Peyer's patch (tissue), 4 donors: ENCODE results near the gene ZCCHC17. TPM values are rescaled to one million over a fixed set of nuclear protein-coding genes. Genes with fewer than 3 reads are reported as not detected.

Experiments used
- DNase-seq, 3 donors: peaks; one replicate each; pipeline ENCODE4 v3.0.0-alpha.2; 2017 to 2019
- H3K27ac ChIP-seq, 4 donors: fragments of 200-600 bp; sonication (generic); one replicate each; pipeline ENCODE4 v1.5.1; 2016 to 2019
- H3K27me3 ChIP-seq, 2 donors: fragments of 200-600 bp; sonication (generic); one replicate each; pipeline ENCODE4 v1.5.1; 2019
- H3K36me3 ChIP-seq, 3 donors: fragments of 200-600 bp; sonication (generic); one replicate each; pipeline ENCODE4 v1.5.1; 2016 to 2019
- H3K4me1 ChIP-seq, 4 donors: fragments of 200-600 bp; sonication (generic); one replicate each; pipeline ENCODE4 v1.5.1; 2016 to 2019
- H3K4me3 ChIP-seq, 4 donors: fragments of 200-600 bp; sonication (generic); 1 replicate in 3 of 4; 2 replicates in 1 of 4; pipeline ENCODE4 v1.5.1; 2016 to 2019; ENCODE audit warnings: mild to moderate bottlenecking in 1 of 4
- H3K9me3 ChIP-seq, 4 donors: fragments of 200-600 bp; sonication (generic); one replicate each; pipeline ENCODE4 v1.5.1; 2016 to 2019; ENCODE audit warnings: mild to moderate bottlenecking in 1 of 4
- POLR2A ChIP-seq, 2 donors: fragments of 450-650 bp; IDR thresholded peaks; one replicate each; pipeline ENCODE4 v1.5.1; 2017; ENCODE audit warnings: antibody characterized with exemption in 2 of 2, mild to moderate bottlenecking in 2 of 2, moderate library complexity in 2 of 2
- total RNA-seq, 4 donors: library from RNA; depleted of rRNA; stranded (reverse); fragments of >200 nt; gene quantifications; one replicate each; pipeline ENCODE4 v1.1.0, GENCODE V29; 2016
- TF ChIP-seq, protein P1 (sequence below), 6 experiments: fragments of 450-650 bp in 4 of 6; fragments of 200-600 bp in 2 of 6; sonication (generic) in 1 of 6; IDR thresholded peaks; one replicate each; pipeline ENCODE4 v1.5.1; 2017 to 2019; ENCODE audit warnings: antibody characterized with exemption in 6 of 6, mild to moderate bottlenecking in 3 of 6, moderate library complexity in 1 of 6

Gene ZCCHC17
- total RNA-seq, 4 donors from 2014 or later = 5.4 to 9.8 (median 8.1) TPM

DNA sequence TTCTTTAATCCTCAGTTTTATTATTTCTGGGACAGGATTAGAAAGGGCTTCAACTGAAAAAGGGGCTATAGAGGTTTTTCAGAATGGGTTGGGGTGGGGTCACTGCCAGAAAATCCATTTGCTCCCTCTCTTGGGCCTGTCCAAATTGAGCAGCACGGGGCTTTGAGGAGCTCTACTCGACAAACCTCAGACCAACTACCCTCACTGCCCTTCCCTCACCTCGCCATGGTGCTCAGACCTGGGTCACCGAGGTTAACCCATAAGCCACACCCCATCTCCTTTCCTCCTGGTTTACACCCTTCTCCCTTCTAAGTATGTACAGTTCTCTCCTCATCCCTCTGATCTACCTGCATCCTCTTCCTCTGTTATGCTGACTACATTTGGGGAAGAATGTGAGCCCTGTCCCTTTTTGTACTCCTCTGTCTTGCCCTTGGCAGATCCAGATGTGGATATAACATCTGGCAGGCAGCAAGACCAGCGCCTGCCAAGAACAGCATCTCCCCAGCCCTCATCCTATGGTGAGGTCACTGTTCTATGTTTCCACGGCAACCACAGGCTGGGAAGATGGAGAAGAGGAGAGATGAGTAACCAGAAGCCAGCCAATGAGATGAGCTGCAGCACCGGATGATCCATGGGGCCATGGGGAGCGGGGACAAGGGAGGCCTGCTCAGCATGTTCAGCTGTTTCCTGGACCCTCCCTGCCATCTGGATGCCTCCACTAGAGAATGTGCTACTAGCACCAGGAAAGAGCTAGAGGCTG is 79.7 kb downstream of the ZCCHC17 start:
- Histone ChIP-seq H3K27ac (no peak overlapping the region), H3K36me3 (no peaks in the 10 kb centered on the region), H3K4me1 (peaks cover 6 to 34% (median 12%) of the 10 kb centered on the region in 4 donors), H3K4me3 (no peak overlapping the region), H3K27me3 (no peaks in the 10 kb centered on the region), H3K9me3 (no peaks in the 10 kb centered on the region)
- TF ChIP-seq POLR2A (IDR thresholded peaks at IDR 0.05) = no peak
- TF ChIP-seq, protein P1, sequence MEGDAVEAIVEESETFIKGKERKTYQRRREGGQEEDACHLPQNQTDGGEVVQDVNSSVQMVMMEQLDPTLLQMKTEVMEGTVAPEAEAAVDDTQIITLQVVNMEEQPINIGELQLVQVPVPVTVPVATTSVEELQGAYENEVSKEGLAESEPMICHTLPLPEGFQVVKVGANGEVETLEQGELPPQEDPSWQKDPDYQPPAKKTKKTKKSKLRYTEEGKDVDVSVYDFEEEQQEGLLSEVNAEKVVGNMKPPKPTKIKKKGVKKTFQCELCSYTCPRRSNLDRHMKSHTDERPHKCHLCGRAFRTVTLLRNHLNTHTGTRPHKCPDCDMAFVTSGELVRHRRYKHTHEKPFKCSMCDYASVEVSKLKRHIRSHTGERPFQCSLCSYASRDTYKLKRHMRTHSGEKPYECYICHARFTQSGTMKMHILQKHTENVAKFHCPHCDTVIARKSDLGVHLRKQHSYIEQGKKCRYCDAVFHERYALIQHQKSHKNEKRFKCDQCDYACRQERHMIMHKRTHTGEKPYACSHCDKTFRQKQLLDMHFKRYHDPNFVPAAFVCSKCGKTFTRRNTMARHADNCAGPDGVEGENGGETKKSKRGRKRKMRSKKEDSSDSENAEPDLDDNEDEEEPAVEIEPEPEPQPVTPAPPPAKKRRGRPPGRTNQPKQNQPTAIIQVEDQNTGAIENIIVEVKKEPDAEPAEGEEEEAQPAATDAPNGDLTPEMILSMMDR (IDR thresholded peaks at IDR 0.05) = no peak
- no peak for DNase-seq

DNA sequence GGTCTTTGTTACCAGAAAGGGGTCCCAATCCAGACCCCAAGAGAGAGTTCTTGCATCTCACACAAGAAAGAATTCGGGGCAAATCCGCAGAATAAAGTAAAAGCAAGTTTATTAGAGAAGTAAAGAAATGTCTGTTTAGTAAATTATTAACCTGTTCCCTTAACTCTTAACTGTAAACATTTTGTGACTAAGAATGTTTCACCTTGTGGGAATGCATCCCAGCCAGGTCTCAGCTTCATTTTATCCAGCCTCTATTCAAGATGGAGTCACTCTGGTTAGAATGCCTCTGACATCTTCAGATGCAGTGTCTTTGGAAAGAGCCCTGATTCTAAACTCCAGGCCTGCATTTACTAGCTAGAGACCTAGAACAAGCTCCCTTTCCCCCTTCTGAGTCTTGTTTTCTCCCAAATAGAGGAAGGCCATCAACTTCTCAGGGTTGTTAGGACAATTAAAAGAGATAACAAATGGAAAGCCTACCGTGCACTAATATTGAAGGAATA is 80.6 kb downstream of the ZCCHC17 start:
- no peaks in the 10 kb centered on the region for H3K9me3 ChIP-seq
- TF ChIP-seq, protein P1 (IDR thresholded peaks at IDR 0.05) = no peak
- no peak for TF ChIP-seq POLR2A (IDR thresholded peaks at IDR 0.05)
- H3K27ac ChIP-seq = no peak overlapping the region
- no peak overlapping the region for H3K4me3 ChIP-seq
- no peaks in the 10 kb centered on the region for H3K36me3 ChIP-seq
- no peak for DNase-seq
- no peaks in the 10 kb centered on the region for H3K27me3 ChIP-seq
- H3K4me1 ChIP-seq = peaks cover 6 to 25% (median 11%) of the 10 kb centered on the region in 4 donors

DNA sequence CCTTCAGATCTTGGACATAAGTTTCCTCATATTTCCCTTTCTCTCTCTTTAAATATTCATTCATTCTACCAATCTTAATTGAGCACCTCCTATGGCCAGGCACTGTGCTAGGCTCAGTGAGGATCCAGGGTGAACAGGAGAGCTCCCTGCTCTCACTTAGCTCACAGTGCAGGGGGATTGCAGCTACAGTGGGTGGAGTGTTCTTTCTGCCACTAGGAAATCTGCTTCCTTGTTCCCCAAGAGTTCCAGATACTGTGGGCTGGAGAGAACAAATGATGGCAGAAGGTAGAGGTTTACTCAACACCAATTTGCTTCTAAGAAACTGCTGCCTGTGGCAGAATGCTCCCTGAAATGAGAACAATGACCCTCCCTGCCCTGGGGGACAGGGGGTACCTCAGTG is 81.2 kb downstream of the ZCCHC17 start:
- peaks cover 4 to 19% (median 7%) of the 10 kb centered on the region in 4 donors for H3K4me1 ChIP-seq

DNA sequence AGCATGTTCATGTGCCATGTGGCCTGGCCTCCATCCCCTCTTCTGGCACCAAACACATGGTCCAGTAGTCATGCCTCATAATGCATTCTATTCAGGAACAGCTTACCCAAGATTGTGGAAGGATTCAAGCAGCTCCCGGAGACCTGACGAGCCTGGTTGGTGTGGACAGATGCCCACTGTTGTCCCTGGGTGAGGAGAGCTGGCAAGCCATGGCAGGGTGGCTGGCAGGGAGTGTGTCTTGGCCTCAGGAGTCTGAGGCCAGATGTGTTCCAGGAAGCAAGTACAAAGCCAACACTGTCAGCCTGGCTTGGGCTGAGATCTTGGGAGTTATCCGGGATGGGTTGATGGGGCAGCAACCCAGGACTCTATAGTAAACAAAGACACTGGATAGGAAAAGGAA is 83.3 kb downstream of the ZCCHC17 start:
- Histone ChIP-seq H3K27me3 (no peaks in the 10 kb centered on the region), H3K4me3 (no peak overlapping the region), H3K9me3 (no peaks in the 10 kb centered on the region), H3K27ac (no peak overlapping the region), H3K36me3 (no peaks in the 10 kb centered on the region), H3K4me1 (no peaks in the 10 kb centered on the region)
- TF ChIP-seq POLR2A (IDR thresholded peaks at IDR 0.05) = no peak
- TF ChIP-seq, protein P1 (IDR thresholded peaks at IDR 0.05) = no peak
- no peak for DNase-seq

More for the DNA sequence above, 81.2 kb downstream of the ZCCHC17 start:
- no peak for TF ChIP-seq POLR2A (IDR thresholded peaks at IDR 0.05)
- TF ChIP-seq, protein P1 (IDR thresholded peaks at IDR 0.05) = no peak
- H3K4me3 ChIP-seq = no peak overlapping the region
- H3K27ac ChIP-seq = no peak overlapping the region
- H3K9me3 ChIP-seq = no peaks in the 10 kb centered on the region
- no peaks in the 10 kb centered on the region for H3K27me3 ChIP-seq
- no peaks in the 10 kb centered on the region for H3K36me3 ChIP-seq
- DNase-seq = no peak

DNA sequence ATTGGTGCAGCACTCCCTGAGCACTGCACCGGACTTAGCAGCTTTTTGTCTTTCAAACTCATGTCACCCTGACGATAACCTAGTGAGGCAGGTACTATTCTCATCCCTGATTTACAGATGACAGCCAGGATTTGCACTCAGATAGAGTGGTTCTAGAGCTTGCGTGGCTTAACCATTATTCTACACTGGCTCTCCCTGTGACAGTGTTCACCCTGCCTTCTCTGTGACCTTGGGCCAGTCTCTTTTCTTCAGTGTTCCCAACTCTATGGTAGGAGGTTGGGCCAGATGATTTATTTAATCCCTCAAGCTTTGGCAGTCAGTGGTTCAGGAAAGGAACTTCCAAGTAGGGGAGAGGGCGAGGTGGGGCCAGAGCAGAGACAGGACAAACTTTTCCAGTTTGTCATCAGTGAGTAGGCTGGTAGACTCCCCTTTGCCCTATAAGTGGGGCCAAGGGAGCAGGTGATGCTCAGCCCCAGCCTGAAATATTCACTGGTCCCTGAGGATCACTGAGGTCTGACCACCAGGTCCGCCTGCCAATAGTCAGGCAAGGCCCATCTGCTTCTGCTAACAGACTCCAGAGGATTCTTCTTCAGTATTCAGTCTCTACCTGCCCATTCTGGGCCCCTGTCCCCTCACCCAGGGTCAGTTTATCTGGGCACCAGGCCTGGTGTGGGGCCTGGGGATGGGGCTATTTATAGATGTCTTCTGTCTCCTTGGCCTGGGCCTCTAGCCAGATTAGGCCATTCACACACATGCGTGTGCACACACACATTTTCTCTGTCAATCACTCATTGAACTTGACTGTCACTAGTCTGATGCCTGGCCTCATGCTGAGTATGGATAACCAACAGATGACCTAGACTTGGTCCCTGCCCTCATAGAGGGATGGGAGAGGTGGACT is 84.8 kb downstream of the ZCCHC17 start:
- no peak overlapping the region for H3K4me3 ChIP-seq
- no peaks in the 10 kb centered on the region for H3K9me3 ChIP-seq
- no peaks in the 10 kb centered on the region for H3K27me3 ChIP-seq
- no peaks in the 10 kb centered on the region for H3K36me3 ChIP-seq
- no peaks in the 10 kb centered on the region for H3K4me1 ChIP-seq
- no peak for DNase-seq
- TF ChIP-seq, protein P1 (IDR thresholded peaks at IDR 0.05) = no peak
- TF ChIP-seq POLR2A (IDR thresholded peaks at IDR 0.05) = no peak
- H3K27ac ChIP-seq = no peak overlapping the region
